ENCODE measurements around the gene CHST15.

CHST15 gene

DNA sequence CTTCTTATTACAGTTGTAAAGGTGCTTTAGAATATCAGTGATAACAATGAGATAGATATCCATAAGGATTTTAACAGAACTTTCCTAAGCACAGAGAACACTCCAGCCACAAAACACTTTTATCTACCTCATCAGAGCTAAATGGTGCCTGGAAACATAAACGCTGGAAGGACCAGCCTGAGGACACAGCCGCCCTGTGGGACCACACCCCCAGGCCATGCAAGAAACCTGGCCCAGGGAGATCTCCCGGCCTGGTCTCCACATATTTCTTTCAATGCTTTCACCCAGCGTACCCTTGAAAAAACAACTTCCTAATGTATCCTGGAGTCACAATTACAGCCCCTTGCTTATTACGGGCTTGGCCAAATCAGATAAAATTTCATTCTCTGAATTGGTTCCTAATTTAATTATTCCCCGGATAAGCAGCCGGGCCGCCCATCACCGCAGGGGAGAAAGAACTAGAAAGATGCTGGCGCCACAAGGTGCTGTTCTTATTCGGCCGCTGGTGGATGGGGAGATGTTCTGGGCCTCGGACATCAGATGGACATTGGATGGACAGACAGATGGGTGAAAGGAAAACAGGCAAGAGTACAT is 11.8 kb downstream of the CHST15 start:
- no peak for DNase-seq (ENCODE audit: low spot score)

DNA sequence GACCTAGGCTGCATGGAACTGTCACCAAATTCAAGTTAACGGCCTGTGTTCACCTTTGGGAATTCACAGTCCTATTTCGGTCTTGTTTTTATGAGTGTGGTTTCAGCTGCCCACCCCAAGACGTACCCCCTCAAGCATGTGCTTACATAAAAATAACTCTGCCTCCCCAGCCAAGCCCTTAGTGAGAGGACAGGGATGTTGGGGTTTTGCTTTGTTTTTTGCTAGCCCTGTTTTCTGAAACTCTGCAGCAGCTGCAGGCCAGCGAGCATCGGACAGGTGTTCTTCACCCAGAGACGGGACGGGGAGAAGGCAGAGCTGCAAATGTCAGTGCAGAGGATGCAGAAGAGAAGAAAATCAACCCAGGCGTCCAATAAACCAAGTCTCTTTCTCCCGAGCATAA is 13.5 kb downstream of the CHST15 start:
- no peak for DNase-seq (ENCODE audit: low spot score)

DNA sequence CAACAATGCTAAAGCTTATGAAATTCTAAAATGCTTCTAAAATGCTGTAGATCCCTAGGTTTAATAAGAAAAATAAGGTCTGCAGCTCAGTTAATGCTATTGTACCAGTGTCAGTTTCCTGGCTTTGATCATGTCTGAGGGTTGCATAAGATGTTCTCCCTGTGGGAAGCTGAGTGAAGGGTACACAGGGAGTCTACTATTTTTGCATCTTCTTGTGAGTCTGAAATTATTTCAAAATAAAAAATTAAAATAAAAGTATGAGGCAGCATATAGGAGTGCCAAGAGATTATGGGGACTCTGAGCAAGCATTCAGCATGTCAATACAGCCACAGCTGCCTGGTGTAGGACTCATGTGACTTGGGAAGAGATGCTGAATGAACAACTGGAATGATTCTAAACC is 14.7 kb downstream of the CHST15 start:
- DNase-seq (ENCODE audit: low spot score) = no peak

DNA sequence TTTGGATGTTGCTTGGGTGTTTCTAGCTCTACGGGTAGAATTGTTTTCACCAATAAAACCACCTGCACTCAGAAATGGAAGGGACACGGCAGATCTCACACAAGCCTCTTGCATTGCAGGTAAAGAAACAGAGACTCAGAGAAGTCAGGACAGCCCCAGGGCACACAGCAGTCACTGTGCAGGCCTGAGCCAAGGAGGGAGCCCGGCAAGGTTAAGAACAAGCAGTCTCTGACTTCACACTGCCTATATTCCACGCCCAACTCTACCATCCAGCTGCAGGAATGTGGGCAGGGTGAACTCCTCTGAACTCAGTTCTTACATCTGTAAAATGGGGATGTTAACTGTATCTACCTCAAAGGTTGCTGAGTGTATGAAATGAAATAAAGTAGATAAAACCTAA is 15.4 kb downstream of the CHST15 start:
- no peak for DNase-seq (ENCODE audit: low spot score)

DNA sequence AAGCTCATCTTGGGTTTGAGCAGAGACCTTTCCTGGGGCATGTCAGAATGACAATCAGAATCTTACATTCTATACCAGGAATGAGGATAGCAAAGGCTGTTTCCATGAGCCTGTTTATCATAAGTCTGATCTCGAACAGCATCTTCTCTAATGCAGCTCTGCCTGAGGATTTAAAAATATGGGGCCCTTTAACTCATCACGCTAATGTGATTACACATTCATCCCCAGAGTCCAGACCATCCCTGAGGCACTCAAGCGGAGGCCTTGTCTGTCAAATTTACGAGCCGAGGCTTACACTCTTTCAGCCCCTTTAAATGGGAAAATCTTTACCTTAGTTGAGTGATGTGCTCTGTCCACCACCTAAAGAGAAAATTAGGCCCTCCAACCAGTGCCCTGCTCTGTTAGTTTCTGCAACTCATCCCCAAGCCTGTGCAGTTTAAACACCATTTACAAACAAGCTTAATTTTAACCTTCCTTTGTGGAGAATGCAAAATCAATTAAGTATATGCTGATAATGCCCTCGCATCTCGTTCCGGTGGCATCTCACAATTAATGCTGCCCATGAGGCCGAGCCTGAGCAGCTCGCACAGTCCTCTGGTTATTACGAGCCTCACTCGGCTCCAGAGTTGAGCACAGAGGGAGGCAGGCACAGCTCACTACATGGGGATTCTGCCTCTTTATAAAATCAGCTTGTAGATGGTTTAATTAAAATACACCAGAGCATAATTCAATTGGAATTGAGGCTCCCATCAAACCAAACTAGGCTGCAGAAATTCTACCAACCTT is 16.0 kb downstream of the CHST15 start:
- DNase-seq (ENCODE audit: low spot score) = no peak

DNA sequence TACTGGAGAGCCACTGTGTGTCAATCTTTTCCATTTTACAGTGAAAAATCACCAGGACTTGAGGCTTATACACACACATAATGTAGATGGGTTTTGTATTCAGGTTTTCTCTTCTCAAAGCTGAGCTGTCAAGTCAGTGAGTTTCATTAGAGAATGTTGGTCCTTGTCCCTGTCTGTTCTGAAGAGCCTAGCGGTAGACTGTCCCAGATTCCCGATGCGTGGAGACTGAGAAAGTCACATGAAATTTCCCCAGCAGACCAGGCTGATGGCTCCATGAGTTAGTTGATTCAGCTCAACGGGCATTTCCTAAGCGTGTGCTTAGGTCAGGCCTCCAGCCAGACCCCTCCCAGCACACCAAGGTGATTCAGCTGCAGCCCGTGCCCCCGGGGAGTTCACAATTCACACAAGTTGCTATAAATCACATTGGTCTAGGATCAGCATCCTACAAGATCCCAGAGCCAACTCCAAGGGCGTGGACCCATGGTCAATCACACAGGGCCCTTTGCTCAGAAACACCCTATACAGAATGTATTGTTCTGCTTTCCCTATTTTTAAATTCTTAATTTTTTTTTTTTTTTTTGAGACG is 17.2 kb downstream of the CHST15 start:
- no peak for DNase-seq (ENCODE audit: low spot score)

DNA sequence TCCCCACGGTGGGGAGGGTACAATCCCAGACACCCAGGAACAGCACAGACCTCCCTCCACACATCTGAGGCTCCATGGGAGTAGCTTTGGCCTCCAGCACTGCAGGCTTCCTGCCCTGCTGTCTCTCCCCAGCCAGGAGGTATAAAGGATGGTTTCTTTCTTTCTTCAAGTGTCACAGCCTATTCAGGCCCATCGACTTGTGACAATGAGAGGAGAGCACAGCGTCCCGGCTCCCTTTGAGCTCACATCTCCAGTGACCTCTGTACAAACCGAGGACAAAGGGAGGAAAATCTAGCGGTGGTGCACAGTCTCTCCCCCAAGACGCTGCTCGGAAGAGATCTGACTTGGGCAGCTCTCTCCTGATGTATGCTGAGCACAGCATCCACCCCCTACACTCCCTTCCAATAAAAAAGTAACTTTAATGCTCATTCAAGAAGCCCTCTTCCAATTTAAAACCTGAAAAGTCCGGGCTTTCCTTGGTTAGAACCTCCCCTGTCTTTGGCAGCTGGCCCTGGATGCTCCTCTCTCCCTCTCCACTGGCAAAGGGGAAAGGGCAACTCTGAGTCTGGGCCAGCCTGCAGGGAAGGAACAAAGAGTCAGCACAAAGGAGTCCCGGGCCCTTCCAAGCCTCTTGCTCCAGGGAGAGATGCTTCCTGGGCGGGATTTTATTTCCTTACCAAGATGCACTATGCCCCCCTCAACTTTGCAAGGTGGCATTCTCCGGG is 18.0 kb downstream of the CHST15 start:
- peak; percentile 69 for DNase-seq (ENCODE audit: low spot score)

DNA sequence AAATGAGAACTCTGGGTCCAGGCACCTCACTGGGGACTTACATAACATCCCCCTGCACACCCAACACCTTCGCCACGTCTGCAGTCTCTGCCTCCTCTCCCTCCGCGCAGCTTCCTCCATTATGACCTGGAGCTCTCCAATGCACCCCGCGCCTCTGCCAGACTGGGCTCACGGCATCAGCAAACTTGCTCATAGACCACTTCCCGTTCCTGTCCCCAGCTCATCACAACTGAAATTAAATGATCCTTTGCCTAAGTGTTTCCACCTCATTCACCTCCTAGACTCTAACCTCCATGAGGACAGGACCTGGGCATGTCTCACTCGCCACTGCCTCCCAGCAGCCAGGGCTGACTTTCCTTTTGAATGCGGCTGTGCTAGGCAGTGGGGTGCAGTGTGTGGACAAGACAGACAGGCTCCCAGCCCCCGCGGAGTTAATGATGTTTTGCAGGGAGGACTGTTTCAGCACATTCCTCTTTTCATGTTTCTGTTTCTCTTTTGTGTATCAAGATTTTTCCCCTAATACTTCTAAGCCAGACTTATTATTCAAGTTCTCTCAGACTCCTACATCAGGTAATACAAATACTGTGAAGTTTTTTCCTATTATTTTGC is 18.8 kb downstream of the CHST15 start:
- DNase-seq (ENCODE audit: low spot score) = no peak

DNA sequence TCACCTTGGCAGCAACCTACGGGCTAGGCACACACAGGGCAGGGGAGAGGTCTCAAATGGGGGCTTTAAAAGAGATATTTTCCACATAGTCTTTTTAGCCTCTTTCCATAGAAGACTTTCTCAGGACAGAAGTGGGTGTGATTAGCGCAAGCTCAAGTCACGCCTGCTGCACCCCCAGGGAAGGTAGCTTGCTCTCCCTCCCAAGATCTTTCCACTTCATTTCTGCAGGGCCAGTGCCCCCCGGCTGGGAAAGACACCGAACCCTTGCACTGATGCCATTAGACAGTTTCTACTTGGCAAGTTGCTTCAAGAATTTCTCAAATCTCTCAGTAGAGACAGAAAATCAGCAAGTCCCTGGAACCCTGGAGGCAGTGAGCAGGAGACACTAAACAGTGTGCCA is 19.4 kb downstream of the CHST15 start:
- DNase-seq (ENCODE audit: low spot score) = no peak

DNA sequence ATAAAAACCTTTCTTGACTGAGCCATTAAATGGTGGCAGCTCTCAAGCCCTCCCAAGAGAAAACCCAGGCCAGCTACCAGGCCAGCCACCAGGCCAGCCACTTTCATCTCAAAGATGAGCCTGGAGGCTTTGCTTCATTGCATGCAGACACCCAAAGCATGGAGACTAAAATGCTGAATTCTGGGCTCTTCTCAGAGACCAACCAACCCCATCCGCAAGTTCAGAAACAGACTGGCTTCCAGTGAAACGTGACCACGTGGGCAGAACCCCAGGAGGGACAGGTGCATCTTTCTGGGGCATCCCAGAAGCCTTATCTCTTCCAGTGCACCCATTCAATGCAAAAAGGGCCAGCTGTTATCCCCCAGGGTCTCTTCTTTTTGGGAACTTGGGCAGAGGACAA is 20.9 kb downstream of the CHST15 start:
- no peak for DNase-seq (ENCODE audit: low spot score)

DNA sequence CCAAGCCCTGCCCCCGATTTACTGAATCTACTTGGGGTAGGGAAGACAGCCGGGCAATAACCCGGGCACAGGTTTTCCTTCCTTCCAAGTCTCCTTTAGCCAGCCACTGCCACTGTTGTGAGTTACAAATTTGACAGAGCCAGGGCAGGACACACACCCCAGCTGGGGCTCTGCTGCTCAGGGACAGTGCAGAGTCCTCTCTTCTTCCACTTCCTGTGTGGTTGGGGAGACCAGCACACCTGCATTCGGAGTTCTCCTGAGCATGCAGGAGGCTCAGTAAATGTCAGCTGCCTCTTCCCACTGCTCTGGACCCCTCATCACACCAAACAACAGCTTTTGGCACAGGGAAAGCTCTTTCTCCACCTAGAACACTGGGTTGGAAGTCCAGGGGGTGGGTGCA is 21.3 kb downstream of the CHST15 start:
- DNase-seq (ENCODE audit: low spot score) = no peak

DNA sequence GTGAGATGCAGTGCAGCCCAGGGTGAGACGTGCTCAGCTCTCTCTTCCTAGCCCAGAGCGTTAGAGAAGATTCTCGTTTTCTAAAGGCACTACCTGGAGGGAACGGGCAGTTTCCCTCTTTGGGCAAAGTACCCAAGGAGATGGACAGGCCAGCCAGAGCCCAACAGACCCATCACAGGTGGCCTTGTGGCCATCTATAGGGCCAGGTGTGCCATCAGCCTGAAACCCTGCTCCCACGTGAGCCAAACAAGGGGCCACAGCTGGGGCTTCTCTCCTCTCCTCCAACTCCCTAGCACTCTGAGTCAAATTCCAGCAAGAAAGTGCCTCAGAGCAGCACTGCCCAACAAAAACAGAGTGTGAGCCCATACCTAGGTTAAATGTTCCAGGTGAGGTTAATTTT is 22.3 kb downstream of the CHST15 start:
- no peak for DNase-seq (ENCODE audit: low spot score)

DNA sequence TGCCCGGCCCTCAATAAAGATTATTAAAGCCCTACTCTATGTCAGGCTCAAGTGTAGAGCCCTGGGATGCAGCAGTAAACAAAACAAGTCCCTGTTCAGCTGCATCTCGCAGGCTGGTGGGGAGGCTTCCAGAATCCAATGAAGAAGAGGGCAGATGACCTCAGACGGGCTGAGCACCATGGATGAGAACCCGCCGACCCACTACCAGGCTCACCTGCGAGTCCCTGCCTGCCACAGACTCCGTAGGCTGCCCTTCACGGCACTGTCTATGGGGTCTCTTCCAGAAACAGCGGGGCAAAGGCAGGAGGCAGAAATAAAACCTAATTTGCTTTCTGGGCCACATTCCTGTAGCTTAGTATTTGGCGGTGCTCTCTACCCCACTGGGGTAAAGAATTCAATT is 22.7 kb downstream of the CHST15 start:
- no peak for DNase-seq (ENCODE audit: low spot score)

DNA sequence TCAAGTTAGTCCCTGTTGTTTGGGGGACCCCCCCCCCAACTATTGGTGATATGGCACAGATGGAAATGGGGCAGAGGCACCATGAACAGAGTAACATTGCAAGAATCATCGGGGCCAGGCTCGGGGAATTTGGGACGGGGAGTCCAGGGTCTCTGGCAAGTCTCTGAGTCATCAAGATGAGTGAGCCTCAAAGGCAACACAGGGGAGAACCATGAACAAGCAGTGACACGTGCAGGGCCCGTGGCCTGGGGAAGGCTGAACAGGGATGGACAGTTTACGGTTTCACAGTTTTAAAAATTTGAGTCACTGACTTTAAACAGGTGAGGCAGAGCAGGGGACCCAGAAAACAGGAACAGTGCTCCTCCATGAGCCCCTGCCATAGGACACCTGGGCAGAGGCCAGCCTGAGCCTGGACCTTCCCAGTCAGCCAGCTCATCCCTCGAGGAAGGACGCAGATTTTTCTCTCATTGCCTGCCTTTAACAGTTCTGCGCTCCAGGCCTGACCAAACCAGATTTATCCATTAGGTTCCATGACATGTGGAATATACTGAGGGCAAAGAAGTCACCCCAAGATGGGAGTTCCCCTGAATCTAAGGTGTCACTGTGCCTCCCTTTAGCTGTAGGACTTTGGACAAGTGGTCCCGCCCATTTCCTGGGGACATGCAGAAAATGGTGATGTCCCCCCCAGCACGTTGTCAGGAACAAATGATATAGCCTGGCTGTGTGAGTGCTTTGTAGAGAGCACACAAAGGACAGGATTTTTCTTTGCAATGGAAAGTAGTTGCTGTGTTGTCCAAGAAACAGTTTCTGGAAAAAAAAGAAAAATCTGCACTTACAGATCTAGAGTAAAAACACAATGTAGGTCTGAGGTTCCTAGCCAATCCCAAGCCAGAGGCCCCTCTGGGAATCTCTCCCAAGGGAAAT is 23.8 kb downstream of the CHST15 start:
- no peak for DNase-seq (ENCODE audit: low spot score)

DNA sequence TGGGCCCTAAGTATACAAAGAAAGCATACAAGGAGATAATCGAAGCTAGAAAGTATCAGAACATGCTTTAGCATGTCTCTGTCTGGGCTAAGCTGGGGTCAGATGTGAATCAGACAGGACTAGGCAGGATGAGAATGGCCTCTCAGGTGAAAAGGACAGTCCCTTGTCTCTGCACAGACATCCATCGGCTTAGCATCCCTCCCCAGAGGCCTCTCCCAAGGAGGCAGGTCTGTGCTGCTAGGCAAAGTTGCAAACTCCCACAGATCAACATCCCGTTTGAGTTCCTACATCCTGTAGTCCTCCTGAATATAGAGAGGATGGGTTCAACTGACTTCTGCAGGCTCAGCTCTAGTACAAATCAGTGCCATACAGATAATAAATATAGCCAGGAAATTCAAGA is 24.5 kb downstream of the CHST15 start:
- DNase-seq (ENCODE audit: low spot score) = no peak

DNA sequence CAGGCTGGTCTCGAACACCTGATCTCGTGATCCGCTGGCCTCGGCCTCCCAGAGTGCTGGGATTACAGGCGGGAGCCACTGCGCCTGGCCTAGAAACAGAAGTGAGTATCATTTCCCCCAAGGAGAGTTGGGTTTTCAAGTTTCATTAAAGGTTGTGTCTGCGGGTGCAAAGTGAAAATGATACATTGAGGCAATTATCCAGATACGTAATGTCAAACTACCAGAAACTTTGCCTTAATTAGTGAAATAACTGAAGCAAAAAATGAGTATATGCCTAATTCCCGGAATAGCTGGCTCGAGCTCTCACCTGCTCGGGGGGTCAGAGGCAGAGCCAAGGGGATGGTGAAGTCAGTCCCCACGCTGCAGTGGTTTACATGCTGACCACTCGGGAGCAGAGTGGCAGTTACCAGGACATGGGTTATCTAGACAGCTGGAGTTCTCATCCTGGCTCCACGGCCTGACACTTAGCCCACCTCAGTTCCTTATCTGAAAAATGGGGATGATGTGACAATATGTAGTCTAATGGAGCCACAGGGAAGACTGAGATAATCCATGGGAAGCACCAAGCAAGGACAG is 25.5 kb downstream of the CHST15 start:
- no peak for DNase-seq (ENCODE audit: low spot score)

DNA sequence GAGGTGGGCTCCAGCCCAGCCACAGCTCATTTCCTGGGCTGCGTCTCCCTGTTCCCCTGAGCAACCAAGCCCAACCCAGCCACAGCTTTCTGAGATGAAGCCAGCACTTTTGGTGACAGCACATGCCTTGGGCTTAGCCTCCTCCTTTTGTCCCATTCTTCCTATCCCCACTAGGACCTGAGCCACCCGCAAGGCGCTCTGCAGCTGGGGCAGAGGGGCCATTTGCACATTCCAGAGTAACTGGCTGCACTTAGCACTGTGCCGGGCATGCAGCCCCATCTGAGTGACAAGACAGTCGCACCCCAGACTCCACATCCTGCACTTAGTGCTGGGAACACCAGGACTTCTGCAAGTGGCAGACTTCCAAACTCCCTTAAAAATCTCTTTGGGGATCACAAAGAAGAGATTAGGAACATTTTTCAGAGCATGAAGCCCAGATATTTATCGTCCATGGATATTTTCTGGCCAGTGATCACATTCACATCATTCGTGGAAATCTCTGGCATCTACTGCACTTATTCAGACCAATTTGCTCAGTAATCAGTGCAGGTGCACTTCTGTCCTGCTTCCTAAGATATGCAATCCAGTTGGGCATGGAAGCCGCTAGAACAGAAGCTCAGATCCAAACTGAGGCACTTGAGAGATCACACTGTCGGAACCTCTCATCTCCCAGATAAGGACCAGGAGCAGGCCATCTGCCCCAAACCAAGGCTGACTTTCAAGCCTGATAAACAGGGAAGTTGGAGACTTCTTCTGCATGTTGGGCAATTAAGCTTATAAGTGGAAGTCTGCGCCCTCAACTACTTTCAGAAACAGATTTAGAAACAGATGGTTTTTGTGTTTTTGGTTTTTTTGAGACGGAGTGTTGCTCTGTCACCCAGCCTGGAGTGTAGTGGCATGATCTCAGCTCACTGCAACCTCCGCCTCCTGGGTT is 26.4 kb downstream of the CHST15 start:
- DNase-seq (ENCODE audit: low spot score) = peak; percentile 69

DNA sequence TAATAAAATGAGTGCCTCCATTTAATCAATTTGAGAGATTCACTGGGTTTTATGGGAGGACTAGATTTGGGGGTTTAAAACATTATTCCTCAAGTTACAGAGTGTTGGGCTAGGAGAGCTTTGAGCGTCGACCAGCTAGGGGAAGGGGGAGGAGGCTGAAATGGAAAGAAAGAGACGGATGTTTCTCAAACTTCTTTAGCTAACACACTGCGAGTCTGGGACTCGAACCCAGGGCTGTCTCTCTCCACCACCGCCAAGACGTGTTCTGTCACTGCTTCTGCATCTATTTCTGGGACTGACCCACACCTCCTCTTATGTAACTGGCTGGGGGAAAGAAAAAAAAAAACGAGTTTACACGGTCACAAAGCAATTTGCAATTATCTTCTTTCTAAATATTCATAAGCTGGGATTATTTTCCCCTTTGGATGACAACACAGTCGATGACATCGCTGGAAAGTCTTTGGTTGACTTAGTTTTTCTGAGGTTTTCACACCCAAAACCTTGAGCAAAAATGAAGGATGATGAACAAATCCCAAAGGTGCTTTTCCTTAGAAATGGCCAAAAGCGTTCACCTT is 27.2 kb downstream of the CHST15 start:
- no peak for DNase-seq (ENCODE audit: low spot score)

DNA sequence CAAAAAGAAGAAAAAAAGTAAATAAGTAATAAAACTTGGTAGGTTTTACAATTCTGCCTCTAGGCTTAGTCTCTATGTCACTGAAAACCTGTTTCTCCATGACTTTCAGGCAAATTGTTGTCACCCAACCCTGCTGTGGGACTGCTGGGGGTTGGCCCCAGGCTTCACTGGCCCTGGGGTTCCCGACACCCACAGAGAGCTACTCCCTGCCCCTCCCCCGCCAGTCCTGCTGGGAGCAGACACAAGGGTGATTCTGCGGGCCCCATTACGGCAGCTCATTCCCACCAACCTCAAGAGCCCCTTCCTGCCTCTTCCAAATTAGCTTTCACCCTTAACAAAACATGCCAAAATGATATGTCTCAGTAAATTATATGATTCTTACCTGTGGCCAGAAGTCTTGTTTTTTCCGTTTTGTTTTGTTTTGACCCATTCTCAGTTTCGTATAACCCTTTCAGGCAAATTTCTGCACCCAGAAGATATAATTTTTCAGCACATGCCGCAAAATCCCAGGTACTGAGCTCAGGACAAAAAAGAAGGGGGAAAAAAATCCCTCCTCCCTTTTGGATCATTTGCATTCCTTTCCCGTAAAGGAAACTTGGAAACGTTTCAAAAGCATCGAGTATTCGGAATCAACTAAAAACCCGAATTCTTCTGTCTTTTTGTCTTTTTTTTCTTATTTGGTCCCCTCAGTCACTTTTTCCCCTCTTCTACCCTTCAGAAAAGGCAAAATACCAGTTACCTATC is 27.8 kb downstream of the CHST15 start:
- DNase-seq (ENCODE audit: low spot score) = no peak
